ENCODE measurements around the gene THY1.

The THY1 gene

GRCh38 chr11:119368121-119369034, 54.6 kb downstream of the THY1 start:
- no peak for DNase-seq (ENCODE audit: low read depth)

DNA sequence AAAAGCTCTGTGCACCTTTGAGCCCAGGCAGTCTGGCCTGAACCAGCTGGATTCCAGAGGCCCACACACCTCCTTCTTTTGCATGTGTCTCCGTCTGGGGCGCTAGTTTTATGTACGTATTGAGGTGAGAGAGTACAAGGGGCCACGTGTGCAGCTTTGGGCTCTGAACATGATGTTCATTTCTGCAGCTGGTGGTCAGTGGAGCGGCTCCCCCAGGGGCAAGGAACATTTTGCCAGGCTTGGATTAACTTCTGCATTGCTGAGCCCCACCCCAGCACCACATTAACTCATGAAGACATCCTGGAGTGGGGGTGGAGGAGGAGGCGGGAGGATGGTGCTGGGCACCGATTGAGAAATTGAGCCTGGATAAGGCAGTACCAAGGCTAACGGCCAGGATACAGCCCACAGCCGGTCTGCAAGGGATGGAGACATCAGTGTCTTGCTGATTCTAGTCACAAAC, 55.3 kb downstream of the THY1 start:
- no peak for DNase-seq (ENCODE audit: low read depth)
